GM20000 (cell line): ENCODE data around the gene AFMID.

ENCODE experiments used
- DNase-seq: peaks from one replicate; pipeline ENCODE4 v3.0.0; 2012; ENCODE audit warnings: low spot score
- CTCF ChIP-seq: IDR thresholded peaks from 2 replicates; pipeline ENCODE4 v1.5.1; 2012; ENCODE audit warnings: mild to moderate bottlenecking, control low read depth; ENCODE audit errors: extremely low read depth, missing control alignments

Gene AFMID

GRCh38 chr17:78223765-78224164, 36.6 kb downstream of the AFMID start:
- TF ChIP-seq CTCF: no peak
- DNase-seq: no peak

- DNase-seq: no peak
- no peak for TF ChIP-seq CTCF
Observed at GRCh38 chr17:78224231-78225087, 37.3 kb downstream of the AFMID start.

GRCh38 chr17:78225088-78225865, 38.1 kb downstream of the AFMID start:
- TF ChIP-seq CTCF: no peak
- no peak for DNase-seq

- no peak for TF ChIP-seq CTCF
- no peak for DNase-seq
Observed at GRCh38 chr17:78226055-78226758, 39.0 kb downstream of the AFMID start.

- DNase-seq: no peak
- TF ChIP-seq CTCF: no peak
Observed at GRCh38 chr17:78226759-78227454, 39.7 kb downstream of the AFMID start.

GRCh38 chr17:78227455-78227916, 40.3 kb downstream of the AFMID start:
- TF ChIP-seq CTCF: no peak
- no peak for DNase-seq
